ENCODE results near the gene SMARCD1.

SMARCD1 gene
- long read RNA-seq, partial matches to known transcripts: 0 of 1 reads
- long read RNA-seq, other reads (novel, unspliced or antisense): 0 of 1 reads

DNA sequence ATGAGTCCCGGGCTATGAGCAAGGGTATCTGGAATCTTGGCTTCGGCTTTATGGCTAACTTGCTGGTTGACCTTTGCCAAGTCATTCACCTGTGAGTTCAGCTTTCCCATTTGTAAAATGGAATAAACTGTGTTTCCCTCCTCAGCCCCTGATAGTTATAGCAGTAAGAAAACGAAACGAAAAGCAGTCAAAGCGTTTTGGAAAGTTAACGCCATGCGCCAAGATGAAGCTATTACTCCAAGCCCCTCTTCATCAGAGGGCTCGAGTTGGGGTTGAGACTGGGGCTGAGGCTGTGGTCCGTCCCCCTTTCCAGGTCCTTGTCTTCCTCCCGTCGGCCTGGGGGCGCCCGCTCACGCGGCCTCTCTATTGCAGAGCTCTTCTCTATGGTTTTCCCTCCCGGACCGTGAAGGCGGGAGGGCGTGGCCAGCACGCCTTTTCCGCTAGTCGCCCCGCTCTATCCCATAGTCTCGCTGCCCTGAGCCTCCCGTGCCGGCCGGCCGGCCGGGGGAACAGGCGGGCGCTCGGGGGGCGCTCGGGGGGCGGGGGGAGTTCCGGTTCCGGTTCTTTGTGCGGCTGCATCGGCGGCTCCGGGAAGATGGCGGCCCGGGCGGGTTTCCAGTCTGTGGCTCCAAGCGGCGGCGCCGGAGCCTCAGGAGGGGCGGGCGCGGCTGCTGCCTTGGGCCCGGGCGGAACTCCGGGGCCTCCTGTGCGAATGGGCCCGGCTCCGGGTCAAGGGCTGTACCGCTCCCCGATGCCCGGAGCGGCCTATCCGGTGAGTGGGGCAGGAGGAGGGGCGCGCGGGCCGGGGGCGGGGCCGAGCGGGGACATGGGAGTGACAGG is at the start of gene SMARCD1:
Gene SMARCD1 (plus strand): TSS at position 568 of the 840 bp plus-strand sequence. CDS start 28 bp downstream, at position 596.
- DNase-seq (ENCODE audit: low read depth in 1 of 2, low spot score in 1 of 2): peak; percentile 87 to 95
- TF ChIP-seq CTCF (IDR thresholded peaks at IDR 0.05; ENCODE audit: insufficient read depth, low read length) (peak; percentile 72), GABPA (IDR thresholded peaks at IDR 0.05; ENCODE audit: low read depth) (peak; percentile 55; the same call in 1 of the 2 replicates), SPI1 (IDR thresholded peaks at IDR 0.05; ENCODE audit: borderline replicate concordance, low read depth) (peak; percentile 41; the same call in 1 of the 2 replicates), POLR2AphosphoS5 (IDR thresholded peaks at IDR 0.05; ENCODE audit: low read depth) (peak; percentile 65)
- TF ChIP-seq, protein P1, sequence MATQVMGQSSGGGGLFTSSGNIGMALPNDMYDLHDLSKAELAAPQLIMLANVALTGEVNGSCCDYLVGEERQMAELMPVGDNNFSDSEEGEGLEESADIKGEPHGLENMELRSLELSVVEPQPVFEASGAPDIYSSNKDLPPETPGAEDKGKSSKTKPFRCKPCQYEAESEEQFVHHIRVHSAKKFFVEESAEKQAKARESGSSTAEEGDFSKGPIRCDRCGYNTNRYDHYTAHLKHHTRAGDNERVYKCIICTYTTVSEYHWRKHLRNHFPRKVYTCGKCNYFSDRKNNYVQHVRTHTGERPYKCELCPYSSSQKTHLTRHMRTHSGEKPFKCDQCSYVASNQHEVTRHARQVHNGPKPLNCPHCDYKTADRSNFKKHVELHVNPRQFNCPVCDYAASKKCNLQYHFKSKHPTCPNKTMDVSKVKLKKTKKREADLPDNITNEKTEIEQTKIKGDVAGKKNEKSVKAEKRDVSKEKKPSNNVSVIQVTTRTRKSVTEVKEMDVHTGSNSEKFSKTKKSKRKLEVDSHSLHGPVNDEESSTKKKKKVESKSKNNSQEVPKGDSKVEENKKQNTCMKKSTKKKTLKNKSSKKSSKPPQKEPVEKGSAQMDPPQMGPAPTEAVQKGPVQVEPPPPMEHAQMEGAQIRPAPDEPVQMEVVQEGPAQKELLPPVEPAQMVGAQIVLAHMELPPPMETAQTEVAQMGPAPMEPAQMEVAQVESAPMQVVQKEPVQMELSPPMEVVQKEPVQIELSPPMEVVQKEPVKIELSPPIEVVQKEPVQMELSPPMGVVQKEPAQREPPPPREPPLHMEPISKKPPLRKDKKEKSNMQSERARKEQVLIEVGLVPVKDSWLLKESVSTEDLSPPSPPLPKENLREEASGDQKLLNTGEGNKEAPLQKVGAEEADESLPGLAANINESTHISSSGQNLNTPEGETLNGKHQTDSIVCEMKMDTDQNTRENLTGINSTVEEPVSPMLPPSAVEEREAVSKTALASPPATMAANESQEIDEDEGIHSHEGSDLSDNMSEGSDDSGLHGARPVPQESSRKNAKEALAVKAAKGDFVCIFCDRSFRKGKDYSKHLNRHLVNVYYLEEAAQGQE (IDR thresholded peaks at IDR 0.05; ENCODE audit: insufficient replicate concordance, low read depth): no peak
- H3K27me3 ChIP-seq (ENCODE audit: insufficient read depth, poor library complexity, severe bottlenecking): no peaks in the 10 kb centered on the region
- peak within 1 kb of the TSS; percentile 71 for H3K27ac ChIP-seq (replicated peaks)
- peak within 1 kb of the TSS; percentile 72 for H3K4me3 ChIP-seq (replicated peaks; ENCODE audit: insufficient read depth, low read length)

DNA sequence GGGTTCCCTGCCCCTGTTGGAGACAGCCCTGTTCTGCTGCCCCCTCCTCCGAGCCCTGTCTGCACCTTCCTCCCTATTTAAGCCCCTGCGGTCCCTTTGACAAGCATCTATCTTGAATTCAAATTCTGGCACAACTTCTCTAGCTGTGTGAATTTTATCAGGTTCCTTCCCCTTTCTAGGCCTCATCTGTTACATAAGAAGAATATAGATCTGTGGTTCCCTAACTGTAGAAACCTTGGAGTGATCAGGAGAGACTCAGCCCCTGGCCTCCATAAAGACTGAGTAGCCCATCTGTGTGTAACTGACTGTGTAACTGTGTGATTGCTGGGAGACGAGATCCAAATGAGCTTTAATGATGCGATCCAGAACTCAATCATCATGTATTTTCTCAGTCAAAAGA is 46.8 kb upstream of the SMARCD1 start:
- Histone ChIP-seq H3K27ac (replicated peaks) (peak overlapping the region; percentile 46), H3K4me3 (replicated peaks; ENCODE audit: insufficient read depth, low read length) (no peak overlapping the region), H3K27me3 (ENCODE audit: insufficient read depth, poor library complexity, severe bottlenecking) (no peaks in the 10 kb centered on the region)
- DNase-seq (ENCODE audit: low read depth in 1 of 2, low spot score in 1 of 2): no peak
- TF ChIP-seq GABPA (IDR thresholded peaks at IDR 0.05; ENCODE audit: low read depth): no peak
- TF ChIP-seq, protein P1 (IDR thresholded peaks at IDR 0.05; ENCODE audit: insufficient replicate concordance, low read depth): no peak
- TF ChIP-seq POLR2AphosphoS5 (IDR thresholded peaks at IDR 0.05; ENCODE audit: low read depth): no peak
- no peak for TF ChIP-seq SPI1 (IDR thresholded peaks at IDR 0.05; ENCODE audit: borderline replicate concordance, low read depth)
- TF ChIP-seq CTCF (IDR thresholded peaks at IDR 0.05; ENCODE audit: insufficient read depth, low read length): no peak

DNA sequence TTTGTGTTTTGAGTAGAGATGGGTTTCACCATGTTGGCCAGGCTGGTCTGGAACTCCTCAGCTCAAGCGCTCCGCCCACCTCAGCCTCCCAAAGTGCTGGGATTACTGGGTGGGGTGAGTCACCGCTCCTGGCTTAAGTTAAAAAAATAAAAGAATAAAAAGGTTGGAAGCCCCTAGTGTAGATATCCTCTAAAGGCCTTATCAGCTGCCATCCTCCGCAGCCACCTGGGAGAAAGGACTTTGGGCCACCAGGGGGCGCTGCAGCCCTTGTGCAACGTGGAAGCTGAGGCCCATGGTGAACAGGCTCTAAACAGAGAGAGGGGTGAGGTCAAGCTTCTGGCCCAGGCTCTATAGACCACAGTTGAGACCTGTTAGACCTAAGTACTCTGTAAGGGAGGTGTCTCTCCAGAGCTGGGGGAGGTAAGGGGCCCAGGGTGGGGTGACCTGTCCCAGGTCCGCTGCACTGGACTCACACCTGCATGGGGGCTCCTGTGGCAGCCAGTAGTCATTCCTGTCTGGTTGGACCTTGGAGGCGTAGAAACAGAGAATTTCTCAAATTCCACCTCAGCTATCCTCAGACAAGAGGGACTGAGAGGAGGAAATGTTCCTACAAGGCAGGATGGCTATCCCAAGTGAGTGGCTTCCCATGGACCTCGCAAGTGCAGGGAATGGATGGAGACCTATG is 45.8 kb upstream of the SMARCD1 start:
- no peaks in the 10 kb centered on the region for H3K27me3 ChIP-seq (ENCODE audit: insufficient read depth, poor library complexity, severe bottlenecking)
- no peak for TF ChIP-seq SPI1 (IDR thresholded peaks at IDR 0.05; ENCODE audit: borderline replicate concordance, low read depth)
- TF ChIP-seq GABPA (IDR thresholded peaks at IDR 0.05; ENCODE audit: low read depth): no peak
- TF ChIP-seq, protein P1 (IDR thresholded peaks at IDR 0.05; ENCODE audit: insufficient replicate concordance, low read depth): no peak
- peak; percentile 82 for TF ChIP-seq CTCF (IDR thresholded peaks at IDR 0.05; ENCODE audit: insufficient read depth, low read length)
- no peak overlapping the region for H3K27ac ChIP-seq (replicated peaks)

More for the DNA sequence above, 45.8 kb upstream of the SMARCD1 start:
- DNase-seq (ENCODE audit: low read depth in 1 of 2, low spot score in 1 of 2): peak; percentile 81 to 89
- H3K4me3 ChIP-seq (replicated peaks; ENCODE audit: insufficient read depth, low read length): no peak overlapping the region

All from HL-60 (cell line).